ENCODE results near the gene CARMIL1.

The CARMIL1 gene

DNA sequence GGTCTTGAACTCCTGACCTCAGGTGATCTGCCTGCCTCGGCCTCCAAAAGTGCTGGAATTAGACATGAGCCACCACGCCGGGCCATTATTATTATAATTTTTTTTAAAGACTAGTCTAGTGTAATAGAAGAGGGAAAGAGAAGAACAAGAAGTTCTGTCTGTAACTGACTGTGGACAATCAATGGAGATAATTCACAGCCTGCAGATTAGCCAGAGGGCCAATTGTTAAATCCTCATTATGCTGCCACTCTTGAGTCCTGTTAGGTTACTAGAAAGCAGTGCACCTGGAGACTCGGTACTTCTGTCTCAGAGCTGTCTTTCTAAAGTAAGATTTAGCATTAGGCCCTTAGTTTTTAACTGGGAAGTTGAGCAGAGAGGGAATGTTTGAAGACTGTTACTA lies 37.5 kb downstream of the CARMIL1 start:
- Histone ChIP-seq H4K20me1 (ENCODE audit: insufficient read depth, low read length) (no peaks in the 10 kb centered on the region), H3K27ac (ENCODE audit: low read length) (no peak overlapping the region), H3K4me1 (ENCODE audit: low read length) (no peaks in the 10 kb centered on the region), H2AFZ (ENCODE audit: low read depth, low read length) (no peak overlapping the region), H3K27me3 (ENCODE audit: low read depth, low read length) (no peaks in the 10 kb centered on the region), H3K79me2 (ENCODE audit: low read length) (no peaks in the 10 kb centered on the region), H3K36me3 (replicated peaks; ENCODE audit: low read depth, low read length) (no peaks in the 10 kb centered on the region), H3K4me2 (ENCODE audit: low read length) (no peak overlapping the region), H3K9me3 (ENCODE audit: insufficient read depth, low read length) (no peaks in the 10 kb centered on the region), H3K4me3 (ENCODE audit: low read length) (no peak overlapping the region), H3K9ac (ENCODE audit: low read length) (no peak overlapping the region)
- TF ChIP-seq EZH2phosphoT487 (IDR thresholded peaks at IDR 0.05; ENCODE audit: low read depth) = no peak
- TF ChIP-seq, protein P1, sequence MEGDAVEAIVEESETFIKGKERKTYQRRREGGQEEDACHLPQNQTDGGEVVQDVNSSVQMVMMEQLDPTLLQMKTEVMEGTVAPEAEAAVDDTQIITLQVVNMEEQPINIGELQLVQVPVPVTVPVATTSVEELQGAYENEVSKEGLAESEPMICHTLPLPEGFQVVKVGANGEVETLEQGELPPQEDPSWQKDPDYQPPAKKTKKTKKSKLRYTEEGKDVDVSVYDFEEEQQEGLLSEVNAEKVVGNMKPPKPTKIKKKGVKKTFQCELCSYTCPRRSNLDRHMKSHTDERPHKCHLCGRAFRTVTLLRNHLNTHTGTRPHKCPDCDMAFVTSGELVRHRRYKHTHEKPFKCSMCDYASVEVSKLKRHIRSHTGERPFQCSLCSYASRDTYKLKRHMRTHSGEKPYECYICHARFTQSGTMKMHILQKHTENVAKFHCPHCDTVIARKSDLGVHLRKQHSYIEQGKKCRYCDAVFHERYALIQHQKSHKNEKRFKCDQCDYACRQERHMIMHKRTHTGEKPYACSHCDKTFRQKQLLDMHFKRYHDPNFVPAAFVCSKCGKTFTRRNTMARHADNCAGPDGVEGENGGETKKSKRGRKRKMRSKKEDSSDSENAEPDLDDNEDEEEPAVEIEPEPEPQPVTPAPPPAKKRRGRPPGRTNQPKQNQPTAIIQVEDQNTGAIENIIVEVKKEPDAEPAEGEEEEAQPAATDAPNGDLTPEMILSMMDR (IDR thresholded peaks at IDR 0.05; ENCODE audit: low read depth, low read length) = no peak

DNA sequence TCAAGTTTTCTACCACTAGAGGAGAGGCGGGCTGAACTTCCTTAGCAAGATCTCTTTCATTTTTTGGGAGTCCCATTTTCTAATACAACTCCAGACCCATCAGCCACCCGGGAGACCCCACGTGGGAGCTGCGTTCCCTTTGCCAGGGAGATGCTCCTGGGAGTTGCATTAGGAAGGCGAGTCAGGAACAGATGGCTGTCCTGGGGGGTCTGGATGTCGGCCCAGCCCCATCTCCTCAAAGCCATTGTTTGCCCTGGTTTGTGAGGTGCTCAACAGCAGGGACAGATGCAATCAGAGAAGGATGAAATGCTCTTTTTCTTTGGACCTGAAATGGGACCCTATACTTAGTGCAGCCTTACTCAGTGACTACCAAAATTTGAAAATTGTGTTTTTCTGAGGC lies 39.4 kb downstream of the CARMIL1 start:
- Histone ChIP-seq H2AFZ (ENCODE audit: low read depth, low read length) (no peak overlapping the region), H3K9ac (ENCODE audit: low read length) (no peak overlapping the region), H3K4me1 (ENCODE audit: low read length) (no peaks in the 10 kb centered on the region), H3K36me3 (replicated peaks; ENCODE audit: low read depth, low read length) (no peaks in the 10 kb centered on the region), H3K4me3 (ENCODE audit: low read length) (no peak overlapping the region), H3K27ac (ENCODE audit: low read length) (no peak overlapping the region), H3K27me3 (ENCODE audit: low read depth, low read length) (no peaks in the 10 kb centered on the region; the same call in 1 of the 2 replicates), H4K20me1 (ENCODE audit: insufficient read depth, low read length) (no peaks in the 10 kb centered on the region), H3K4me2 (ENCODE audit: low read length) (no peak overlapping the region), H3K79me2 (ENCODE audit: low read length) (no peaks in the 10 kb centered on the region), H3K9me3 (ENCODE audit: insufficient read depth, low read length) (no peaks in the 10 kb centered on the region)
- no peak for TF ChIP-seq EZH2phosphoT487 (IDR thresholded peaks at IDR 0.05; ENCODE audit: low read depth)
- TF ChIP-seq, protein P1 (IDR thresholded peaks at IDR 0.05; ENCODE audit: low read depth, low read length) = no peak

GRCh38 chr6:25320459-25320858 lies 41.3 kb downstream of the CARMIL1 start:
- Histone ChIP-seq H3K4me1 (ENCODE audit: low read length) (no peaks in the 10 kb centered on the region), H3K4me2 (ENCODE audit: low read length) (no peak overlapping the region), H3K79me2 (ENCODE audit: low read length) (no peaks in the 10 kb centered on the region), H3K27me3 (ENCODE audit: low read depth, low read length) (no peaks in the 10 kb centered on the region; the same call in 1 of the 2 replicates), H3K9ac (ENCODE audit: low read length) (no peak overlapping the region), H3K4me3 (ENCODE audit: low read length) (no peak overlapping the region), H3K9me3 (ENCODE audit: insufficient read depth, low read length) (no peaks in the 10 kb centered on the region), H2AFZ (ENCODE audit: low read depth, low read length) (no peak overlapping the region), H4K20me1 (ENCODE audit: insufficient read depth, low read length) (no peaks in the 10 kb centered on the region), H3K27ac (ENCODE audit: low read length) (no peak overlapping the region), H3K36me3 (replicated peaks; ENCODE audit: low read depth, low read length) (no peaks in the 10 kb centered on the region)
- no peak for TF ChIP-seq EZH2phosphoT487 (IDR thresholded peaks at IDR 0.05; ENCODE audit: low read depth)
- TF ChIP-seq, protein P1 (IDR thresholded peaks at IDR 0.05; ENCODE audit: low read depth, low read length) = no peak

DNA sequence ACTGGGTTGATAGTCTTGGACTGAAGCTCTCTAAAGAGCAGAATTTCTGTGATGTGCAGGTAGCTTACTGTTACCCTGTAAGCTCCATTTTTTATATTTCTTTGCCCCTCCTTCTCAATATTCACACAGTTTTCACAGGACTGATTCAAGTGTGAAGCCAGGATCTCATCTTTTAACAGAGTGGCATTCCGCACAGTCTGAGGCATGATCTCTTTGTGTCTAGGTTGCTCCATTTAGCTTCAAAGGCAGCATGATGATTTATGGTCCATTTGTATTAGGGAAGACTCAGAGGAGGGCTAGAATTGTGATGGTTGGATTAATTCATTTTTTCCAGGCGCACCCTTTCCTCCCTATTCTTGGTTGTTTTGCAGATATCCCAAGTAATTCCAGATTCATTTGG lies 43.5 kb downstream of the CARMIL1 start:
- Histone ChIP-seq H3K27me3 (ENCODE audit: low read depth, low read length) (no peaks in the 10 kb centered on the region; the same call in 1 of the 2 replicates), H3K9me3 (ENCODE audit: insufficient read depth, low read length) (no peaks in the 10 kb centered on the region), H3K4me3 (ENCODE audit: low read length) (no peak overlapping the region), H3K9ac (ENCODE audit: low read length) (no peak overlapping the region), H3K4me2 (ENCODE audit: low read length) (no peak overlapping the region), H3K27ac (ENCODE audit: low read length) (no peak overlapping the region), H3K79me2 (ENCODE audit: low read length) (no peaks in the 10 kb centered on the region), H2AFZ (ENCODE audit: low read depth, low read length) (no peak overlapping the region), H4K20me1 (ENCODE audit: insufficient read depth, low read length) (no peaks in the 10 kb centered on the region), H3K4me1 (ENCODE audit: low read length) (no peaks in the 10 kb centered on the region), H3K36me3 (replicated peaks; ENCODE audit: low read depth, low read length) (no peaks in the 10 kb centered on the region)
- TF ChIP-seq, protein P1 (IDR thresholded peaks at IDR 0.05; ENCODE audit: low read depth, low read length) = no peak
- no peak for TF ChIP-seq EZH2phosphoT487 (IDR thresholded peaks at IDR 0.05; ENCODE audit: low read depth)
